CD1c-positive myeloid dendritic cell (primary cell): ENCODE data around the gene ZFAND2A.
"Not testable (repeated sequence)": the region's sequence is repeated elsewhere in the genome, so short reads cannot be mapped to it uniquely, and the experiment has no call there.

ENCODE experiments used
- DNase-seq: peaks from one replicate; pipeline ENCODE4 v3.0.0-alpha.2; 2016; ENCODE audit errors: extremely low spot score

The ZFAND2A gene, protein sequence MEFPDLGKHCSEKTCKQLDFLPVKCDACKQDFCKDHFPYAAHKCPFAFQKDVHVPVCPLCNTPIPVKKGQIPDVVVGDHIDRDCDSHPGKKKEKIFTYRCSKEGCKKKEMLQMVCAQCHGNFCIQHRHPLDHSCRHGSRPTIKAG

DNA sequence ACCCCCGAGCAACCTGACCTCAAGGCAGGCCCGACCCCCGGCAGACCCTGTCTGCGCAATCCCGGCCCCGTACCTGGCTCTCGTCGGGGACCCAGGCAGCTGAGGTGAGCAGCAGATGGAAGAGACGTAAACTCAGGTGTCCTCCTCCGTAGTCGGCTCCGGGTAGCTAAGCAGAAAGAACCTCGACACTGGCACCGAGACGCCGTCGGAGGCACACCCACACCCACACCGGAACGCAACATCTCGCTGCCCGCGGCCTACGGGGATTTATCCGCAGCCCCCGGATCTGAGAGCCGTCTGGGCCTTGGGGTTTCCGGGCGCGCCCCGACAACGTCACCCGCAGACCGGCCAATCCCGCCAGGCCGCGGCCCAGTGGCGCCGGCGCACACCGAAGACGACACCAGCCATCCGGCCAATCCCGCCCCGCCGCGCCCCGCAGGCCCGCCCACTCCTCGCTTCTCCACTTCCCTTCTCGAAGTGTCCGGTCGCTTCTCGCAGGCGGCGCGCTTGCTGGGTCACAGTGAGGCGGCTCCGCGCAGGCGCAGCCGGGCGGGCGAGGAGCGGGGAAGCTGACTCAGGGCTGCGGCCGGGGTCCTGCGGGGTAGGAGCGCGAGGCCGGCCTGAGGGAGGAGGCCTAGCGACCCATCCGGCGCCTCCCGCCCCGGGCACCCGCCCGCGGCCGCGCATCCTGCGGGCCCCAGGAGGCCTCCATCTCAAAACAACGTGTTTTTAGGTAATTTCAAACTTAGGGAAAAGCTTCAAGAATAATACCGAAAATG is at the start of gene ZFAND2A:
Gene ZFAND2A, minus strand, starts transcription at position 306 of the 779 bp plus-strand sequence. CDS start 1,984 bp downstream, outside the sequence.
- DNase-seq: peak; percentile 99

DNA sequence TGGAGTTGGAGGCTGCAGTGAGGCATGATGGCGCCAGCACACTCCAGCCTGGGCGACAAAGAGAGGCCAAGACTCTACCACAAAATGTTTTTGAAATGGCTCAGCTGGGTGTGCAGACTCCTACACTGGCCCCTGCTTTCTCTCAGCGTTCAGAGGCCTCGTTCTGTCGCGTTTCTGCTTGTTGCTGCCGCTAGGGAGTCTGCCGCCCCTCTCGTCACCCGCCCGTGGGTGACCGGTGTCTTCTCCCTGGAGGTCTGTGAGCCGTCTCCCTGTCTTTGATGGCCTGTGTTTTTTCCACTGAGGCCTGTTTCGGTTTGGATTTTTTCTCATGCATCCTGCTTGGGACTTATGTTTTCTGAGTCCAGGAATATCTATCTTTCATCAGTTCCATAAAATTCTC is 49.1 kb upstream of the ZFAND2A start:
- no peak for DNase-seq

DNA sequence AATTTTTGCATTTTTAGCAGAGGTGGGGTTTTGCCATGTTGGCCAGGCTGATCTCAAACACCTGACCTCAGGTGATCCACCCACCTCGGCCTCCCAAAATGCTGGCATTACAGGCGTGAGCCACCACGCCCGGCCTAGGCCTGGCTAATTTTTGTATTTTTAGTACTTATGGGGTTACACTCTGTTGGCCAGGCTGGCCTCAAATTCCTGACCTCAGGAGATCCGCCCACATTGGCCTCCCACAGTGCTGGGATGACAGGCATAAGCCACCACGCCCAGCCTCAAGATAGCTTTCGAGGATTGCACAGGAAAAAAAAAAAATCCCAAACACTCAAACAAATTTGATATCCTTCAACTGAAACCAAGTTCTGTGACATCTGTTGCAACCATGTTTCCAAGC is 45.7 kb upstream of the ZFAND2A start:
- DNase-seq: not testable (repeated sequence)

DNA sequence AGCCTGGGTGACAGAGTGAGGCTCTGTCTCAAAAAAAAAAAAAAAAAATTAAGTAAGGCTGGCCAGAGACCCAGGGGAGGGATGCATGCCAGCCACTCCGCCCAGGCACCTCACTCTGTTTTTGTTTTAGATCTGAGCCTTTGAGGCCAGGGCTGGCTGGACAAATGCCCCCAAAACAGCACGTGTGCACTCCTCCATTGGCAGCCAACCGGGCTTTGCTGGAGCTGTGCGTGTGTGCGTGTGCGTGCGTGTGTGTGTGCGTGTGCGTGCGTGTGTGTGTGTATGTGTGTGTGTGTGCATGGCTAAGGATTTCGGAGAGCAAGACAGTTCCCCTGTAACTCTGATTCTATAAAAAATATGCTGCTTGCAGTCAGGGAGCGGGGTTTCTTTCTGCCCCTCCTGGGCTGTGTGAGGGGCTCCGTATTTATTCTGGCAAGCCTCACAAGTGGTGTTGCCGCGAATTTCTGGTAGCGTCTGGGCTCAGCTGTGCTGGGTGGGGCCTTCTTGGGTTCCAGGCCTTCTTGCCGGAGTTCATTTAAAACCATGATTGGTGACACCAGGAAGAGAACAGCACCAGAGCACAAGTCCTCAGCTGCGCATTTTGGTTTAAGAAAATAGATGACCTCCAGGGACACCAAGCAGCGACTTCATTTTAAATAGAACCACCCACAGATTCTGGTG is 44.6 kb upstream of the ZFAND2A start:
- DNase-seq: no peak

DNA sequence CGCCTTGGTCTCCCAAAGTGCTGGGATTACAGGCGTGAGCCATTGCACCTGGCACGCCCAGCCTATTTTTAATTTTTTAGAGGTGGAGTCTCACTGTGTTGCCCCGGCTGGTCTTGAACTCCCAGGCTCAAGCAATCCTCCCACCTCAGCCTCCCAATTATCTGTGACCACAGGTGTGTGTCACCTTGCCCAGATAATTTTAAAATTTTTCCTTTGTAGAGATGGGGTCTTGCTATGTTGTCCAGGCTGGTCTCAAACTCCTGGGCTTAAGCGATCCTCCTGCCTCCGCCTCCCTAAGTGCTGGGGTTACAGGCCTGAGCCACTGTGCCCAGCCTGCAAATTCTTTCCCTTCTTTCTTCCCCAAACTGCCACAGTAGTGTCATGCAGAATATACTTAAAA is 42.9 kb upstream of the ZFAND2A start:
- not testable (repeated sequence) for DNase-seq

DNA sequence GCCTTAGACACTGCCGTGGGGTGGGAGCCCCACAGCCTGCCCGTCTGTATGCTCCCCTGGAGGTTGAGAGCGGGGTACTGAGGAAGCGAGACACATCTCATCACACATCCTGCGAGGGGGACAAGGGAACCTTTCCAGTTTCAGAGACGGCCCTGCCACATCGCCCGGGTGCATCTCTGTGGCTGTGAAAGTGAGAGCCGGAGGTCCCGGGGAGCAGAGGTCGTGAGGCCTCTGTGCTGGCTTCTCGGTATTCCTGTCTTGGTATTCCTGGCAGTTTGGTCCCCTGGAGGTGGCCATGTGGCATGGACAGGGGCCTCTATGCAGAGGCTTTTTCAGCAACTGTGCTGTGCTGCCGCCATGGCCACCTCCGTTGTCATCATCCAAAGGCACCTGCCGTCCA is 41.9 kb upstream of the ZFAND2A start:
- DNase-seq: no peak

DNA sequence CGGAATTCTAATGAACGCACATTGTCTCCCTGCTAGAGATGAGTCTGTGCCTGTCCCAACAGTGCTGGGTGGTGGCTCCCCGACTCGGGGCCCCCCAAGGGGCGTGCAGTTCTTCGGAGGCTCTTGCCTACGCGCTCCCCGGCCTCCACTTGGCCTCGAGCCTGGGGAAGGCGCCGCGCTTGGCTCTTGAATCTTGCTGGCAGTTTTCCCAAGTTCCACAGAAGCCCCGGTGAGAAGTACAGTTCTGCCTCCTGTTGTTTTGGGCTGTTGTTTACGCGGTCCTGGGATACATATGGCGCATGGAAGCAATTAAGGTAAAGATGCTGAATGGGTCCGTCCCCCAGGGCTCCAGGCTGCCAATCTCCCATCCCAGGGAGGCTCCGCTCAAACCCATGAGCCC is 40.0 kb upstream of the ZFAND2A start:
- DNase-seq: no peak

DNA sequence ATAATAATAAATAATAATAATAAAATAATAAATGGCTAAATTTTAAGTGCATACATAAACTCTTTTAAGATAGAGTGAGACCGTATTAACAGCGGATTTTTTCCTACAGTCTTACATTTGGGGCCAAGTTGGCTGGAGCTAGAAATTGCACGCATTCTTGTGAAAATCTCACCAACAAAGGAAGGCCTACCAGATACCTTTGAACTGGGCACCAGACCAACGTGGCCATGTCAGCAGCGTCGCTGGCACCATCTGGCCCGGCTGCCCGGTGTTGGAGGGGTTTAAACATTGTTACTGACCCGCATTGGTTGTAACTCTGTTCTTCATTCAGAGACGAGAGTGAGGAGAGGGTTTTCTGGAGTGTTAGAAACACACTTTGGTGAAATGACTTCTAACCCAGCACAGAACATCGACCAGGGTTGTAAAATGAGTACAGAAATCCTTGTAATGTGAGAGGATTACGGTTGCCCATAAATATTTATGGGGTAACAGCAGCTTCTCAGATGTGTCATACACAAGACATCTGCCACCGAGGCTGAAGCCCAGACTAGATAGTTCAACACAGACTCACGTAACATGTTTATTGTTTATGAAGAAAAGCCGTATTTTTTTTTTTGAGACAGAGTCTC is 38.1 kb upstream of the ZFAND2A start:
- DNase-seq: no peak

DNA sequence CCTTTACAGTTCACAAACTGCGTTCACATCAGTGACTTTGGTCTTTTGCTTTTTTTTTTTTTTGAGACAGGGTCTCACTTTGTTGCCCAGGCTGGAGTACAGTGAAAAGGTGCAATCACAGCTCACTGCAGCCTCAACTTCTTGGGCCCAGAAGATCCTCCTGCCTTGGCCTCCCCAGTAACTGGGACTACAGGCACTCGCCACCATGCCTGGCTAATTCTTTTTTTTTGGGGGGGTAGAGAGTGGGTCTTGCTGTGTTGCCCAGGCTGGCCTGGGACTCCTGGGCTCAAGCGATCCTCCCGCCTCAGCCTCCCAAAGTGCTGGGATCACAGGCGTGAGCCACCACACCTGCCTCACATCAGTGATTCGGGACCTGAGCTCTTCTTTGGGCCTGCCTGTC is 37.0 kb upstream of the ZFAND2A start:
- no peak for DNase-seq

DNA sequence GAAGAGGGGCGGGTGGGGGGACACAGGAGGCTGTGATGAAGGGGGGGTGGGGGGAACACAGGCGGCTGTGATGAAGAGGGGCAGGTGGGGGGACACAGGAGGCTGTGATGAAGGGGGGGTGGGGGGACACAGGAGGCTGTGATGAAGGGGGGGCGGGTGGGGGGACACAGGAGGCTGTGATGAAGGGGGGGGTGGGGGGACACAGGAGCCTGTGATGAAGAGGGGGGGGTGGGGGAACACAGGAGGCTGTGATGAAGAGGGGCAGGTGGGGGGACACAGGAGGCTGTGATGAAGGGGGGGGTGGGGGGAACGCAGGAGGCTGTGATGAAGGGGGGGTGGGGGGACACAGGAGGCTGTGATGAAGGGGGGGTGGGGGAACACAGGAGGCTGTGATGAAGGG is 36.4 kb upstream of the ZFAND2A start:
- DNase-seq: not testable (repeated sequence)

DNA sequence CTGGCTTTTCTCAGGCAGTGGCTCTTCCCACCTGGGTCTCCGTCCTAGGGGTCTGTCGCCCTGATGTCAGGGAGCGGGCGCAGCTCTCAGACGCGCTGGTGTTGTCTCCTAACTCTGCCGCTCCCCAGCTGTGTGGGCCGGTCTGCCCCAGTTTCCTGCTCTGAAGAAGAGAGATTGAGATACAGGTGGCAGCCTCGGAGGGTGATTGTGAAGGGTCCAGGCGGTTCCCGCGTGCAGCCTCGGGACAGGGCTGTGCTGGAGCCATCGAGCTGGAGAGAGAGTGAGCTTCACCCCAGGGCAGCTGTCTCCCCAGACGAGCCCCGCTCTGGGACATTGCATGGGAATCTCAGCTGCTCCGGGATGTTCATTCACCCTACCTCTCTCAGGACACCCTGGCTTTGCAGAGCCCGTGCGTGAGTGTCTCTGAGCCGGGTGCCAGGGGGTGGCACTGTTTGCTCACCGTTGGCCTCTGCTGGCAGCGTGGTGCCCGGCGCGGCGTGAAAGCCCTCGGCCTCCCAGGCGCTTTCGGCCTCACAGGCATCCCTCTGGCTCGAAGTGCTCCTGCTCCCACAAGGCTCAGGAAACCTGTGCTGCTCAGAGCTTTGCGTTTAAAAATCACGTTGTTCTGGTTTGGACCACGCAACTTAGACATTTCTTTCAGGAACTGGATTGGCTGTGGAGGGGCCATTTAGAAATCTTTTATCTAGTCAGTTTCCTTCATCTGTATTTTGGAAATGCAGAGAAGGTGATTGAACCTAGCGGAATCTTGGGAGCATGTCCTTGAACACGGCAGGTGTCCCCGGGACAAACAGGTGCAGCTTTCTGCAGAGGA is 33.8 kb upstream of the ZFAND2A start:
- DNase-seq: peak; percentile 39

DNA sequence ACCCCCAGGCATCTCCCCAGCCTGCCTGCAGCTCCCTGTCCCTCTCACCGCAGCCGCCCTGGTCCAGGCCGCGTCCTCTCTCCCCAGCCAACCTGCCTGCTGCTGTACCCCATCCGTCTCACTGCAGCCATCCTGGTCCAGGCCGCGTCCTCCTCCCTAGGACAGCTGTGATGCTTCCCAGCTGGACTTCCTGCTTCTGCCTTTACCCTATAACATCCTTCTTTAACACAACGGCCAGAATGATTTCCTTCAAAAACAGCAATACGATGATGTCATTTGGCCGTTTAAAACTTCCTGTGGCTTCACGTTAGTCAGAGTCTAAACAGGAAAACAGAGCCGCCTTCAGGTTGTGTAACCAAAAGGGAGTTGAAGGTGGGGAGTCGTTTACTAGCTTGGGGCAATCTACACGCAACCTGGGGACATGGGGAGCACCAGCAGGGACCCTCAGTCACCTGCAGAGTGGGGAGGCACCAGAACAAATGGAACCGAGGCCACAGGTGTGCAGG is 32.2 kb upstream of the ZFAND2A start:
- peak; percentile 81 for DNase-seq

DNA sequence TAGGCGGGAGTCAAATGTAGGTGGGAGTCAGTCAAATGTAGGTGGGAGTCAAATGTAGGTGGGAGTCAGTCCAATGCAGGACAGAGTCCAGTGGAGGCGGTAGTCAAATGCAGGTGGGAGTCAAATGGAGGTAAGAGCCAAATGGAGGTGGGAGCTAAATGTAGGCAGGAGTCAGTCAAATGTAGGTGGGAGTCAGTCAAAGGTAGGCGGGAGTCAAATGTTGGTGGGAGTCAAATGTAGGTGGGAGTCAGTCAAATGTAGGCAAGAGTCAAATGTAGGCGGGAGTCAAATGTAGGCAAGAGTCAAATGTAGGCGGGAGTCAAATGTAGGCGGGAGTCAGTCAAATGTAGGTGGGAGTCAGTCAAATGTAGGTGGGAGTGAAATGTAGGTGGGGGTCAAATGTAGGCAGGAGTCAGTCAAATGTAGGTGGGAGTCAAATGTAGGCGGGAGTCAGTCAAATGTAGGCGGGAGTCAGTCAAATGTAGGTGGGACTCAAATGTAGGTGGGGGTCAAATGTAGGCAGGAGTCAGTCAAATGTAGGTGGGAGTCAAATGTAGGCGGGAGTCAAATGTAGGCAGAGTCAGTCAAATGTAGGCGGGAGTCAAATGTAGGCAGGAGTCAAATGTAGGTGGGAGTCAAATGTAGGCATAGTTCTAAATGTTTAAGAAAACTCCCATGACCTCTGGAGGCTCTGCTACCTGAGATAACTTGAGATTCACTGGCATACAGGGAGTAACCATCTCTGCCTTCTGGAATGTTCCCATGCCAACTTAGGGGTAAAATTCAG is 30.2 kb upstream of the ZFAND2A start:
- DNase-seq: no peak

DNA sequence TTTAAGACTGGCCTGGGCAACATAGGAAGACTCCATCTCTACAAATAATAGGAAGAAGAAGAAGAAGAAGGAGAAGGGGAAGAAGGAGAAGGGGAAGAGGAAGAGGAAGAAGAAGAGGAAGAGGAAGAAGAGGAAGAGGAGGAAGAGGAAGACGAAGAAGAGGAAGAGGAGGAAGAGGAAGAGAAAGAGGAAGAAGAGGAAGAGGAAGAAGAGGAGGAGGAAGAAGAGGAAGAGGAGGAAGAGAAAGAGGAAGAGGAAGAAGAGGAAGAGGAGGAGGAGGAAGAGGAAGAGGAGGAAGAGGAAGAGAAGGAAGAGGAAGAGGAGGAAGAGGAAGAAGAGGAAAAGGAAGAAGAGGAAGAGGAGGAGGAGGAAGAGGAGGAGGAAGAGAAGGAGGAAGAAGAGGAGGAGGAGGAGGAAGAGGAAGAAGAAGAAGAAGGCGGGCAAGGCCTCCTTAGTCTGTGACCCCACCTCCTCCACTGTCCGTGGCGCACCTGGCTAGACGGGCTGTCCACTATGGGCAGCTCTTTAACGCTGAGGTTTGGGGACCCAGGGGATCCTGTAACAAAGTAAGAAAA is 28.8 kb upstream of the ZFAND2A start:
- DNase-seq: no peak

DNA sequence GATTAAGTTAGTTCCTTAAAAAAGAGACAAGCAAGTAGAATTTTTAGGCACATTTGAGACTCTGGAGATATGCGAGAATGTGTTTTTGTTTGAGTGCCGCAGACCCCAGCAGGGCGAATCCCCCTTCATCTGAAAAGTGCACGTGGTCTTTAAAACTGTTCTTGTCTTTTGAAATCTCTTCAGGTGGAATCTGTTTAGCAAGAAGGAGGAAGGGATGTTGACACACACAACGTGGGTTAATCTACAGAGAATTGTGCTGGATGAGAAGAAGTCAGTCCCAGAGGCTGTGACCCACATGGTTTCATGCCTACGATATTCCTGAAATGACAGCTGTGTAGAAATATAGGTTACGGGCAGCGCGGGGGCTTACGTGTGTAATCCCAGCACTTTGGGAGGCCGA is 27.1 kb upstream of the ZFAND2A start:
- no peak for DNase-seq

DNA sequence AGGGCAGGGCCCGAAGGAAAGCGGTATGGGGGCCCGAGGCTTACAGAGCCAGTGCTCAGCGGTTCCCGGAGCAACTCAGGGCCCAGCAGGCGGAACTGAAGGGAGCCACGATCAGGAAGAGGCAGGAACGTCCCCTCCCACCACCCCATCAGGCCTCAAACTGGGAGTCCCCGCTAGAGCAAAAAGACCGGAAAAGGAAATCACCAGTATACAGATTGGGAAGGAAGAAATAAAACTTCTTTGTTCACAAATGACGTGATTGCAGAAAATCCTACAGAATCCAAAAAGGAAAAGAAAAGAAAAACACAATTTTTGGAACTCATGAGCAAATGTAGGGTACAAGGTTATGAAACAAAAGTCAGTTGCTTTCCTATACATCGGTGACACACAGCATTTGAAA is 21.6 kb upstream of the ZFAND2A start:
- no peak for DNase-seq

DNA sequence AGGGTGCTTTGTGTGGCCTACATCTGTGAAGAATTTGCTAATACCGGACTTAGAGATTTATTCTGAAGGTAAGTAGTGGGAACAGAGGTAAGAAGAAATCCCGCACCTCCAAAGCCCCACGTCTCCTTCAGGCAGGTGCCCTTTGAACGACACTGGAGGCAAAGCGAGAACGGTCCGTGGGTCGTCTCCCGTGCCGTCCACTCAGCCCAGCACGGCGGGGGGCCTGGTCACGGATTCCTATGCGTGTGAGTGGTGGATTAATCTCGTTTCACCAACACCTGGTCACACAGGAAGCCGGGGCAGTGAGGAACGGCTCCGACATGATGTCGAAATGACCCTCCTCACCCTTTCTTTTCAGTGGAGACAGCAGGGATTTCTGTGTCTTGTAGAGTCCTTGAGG is 21.0 kb upstream of the ZFAND2A start:
- no peak for DNase-seq

DNA sequence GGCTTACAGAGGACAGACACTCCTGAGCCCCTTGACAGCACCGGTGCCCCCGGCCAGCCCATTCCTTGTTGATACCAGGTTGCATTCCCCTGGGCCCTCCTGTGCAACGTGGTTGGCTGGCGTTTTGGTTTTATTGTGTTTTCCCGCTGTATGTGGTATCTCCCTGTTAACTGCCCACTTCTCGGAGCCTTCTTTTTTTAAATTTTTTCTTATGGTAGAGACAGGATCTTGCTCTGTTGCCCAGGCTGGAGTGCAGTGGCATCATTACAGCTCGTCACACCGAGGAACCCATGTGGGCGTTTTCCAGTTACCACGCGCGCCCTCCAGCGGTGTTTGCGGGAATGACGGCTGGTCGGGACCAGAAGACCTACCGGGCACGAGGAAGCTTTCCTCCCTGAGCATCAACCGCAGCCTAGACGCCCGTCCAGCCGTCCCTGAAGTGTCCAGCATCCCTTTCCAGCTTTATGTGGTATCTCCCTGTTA is 16.9 kb upstream of the ZFAND2A start:
- peak; percentile 90 for DNase-seq

DNA sequence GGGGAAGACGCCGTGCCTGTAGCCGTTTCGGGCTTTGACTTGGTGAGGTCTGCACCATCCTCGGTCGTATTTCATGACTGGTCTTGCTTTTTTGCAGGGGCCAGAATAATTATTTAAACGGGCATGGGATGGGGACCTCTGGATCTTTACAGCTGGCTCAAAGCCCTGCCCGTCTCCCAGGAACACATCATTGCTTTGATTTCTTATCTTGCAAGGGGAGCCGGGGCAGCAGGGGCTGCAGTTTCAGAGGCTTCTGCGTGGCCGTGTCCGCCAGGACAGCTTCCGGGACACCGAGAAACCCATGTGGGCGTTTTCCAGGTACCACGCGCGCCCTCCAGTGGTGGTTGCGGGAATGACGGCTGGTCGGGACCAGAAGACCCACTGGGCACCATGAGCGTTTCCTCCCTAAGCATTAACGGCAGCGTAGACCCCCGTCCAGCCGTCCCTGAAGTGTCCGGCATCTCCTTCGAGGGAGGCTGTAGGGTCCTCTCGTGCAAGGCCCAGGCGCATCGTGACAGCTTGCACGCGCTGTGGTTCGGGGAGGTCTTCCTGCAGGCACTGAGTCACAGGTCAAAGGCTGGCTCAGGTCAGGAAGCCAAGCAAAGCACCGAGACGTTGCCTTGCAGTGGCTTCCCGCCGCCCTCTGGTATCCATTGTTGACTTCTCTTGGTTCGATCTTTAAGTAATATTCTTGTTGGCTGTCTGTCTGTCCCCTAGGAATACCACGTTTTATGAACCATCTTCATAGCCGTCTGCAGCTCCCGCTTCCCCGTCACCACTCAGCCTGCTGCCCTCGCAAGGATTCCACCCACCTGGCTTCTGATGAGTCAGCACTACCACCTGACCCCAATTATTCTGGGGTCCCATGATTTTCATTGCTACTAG is 16.2 kb upstream of the ZFAND2A start:
- DNase-seq: peak; percentile 81
